SK-N-SH treated with all-trans-retinoic acid at 6 μM for 48 hours (cell line): ENCODE measurements around the gene L1CAM.

ENCODE experiments used
- ARNTL ChIP-seq: fragments of 450-650 bp; formaldehyde crosslinking; IDR thresholded peaks from 2 replicates; pipeline ENCODE4 v1.5.0; 2020; ENCODE audit warnings: low read depth, mild to moderate bottlenecking, moderate library complexity, borderline replicate concordance
- CSRNP3 ChIP-seq: fragments of 250-450 bp; sonication (Bioruptor Pico); IDR thresholded peaks from 2 replicates; pipeline ENCODE4 v1.5.1; 2021; ENCODE audit warnings: mild to moderate bottlenecking, moderate library complexity
- ESRRG ChIP-seq: fragments of 250-450 bp; sonication (Bioruptor Pico); IDR thresholded peaks from 2 replicates; pipeline ENCODE4 v1.6.1; 2021; ENCODE audit warnings: mild to moderate bottlenecking
- OSR1 ChIP-seq: fragments of 250-450 bp; sonication (Bioruptor Pico); IDR thresholded peaks from 2 replicates; pipeline ENCODE4 v1.8.0; 2022; ENCODE audit warnings: moderate library complexity, mild to moderate bottlenecking, inconsistent platforms
- SNAI2 ChIP-seq: fragments of 250-450 bp; sonication (Bioruptor Pico); IDR thresholded peaks from 2 replicates; pipeline ENCODE4 v1.5.0; 2020; ENCODE audit warnings: mild to moderate bottlenecking, moderate library complexity
- TCF4 ChIP-seq: fragments of 250-450 bp; sonication (Bioruptor Pico); IDR thresholded peaks from 2 replicates; pipeline ENCODE4 v1.8.0; 2021; ENCODE audit warnings: mild to moderate bottlenecking, moderate library complexity, borderline replicate concordance
- TOX ChIP-seq: fragments of 250-450 bp; sonication (Bioruptor Pico); IDR thresholded peaks from 2 replicates; pipeline ENCODE4 v1.8.0; 2021; ENCODE audit warnings: mild to moderate bottlenecking, moderate library complexity, borderline replicate concordance
- ZFP30 ChIP-seq: fragments of 450-650 bp; formaldehyde crosslinking; IDR thresholded peaks from 2 replicates; pipeline ENCODE4 v1.5.0; 2022; ENCODE audit warnings: mild to moderate bottlenecking, moderate library complexity
- ZNF565 ChIP-seq: fragments of 450-650 bp; formaldehyde crosslinking; conservative IDR thresholded peaks from 2 replicates; pipeline ENCODE4 v1.5.0; 2020; ENCODE audit warnings: low read depth, mild to moderate bottlenecking, moderate library complexity
- TF ChIP-seq, protein P1 (sequence below): fragments of 250-450 bp; sonication (Bioruptor Pico); IDR thresholded peaks from 2 replicates; pipeline ENCODE4 v1.5.1; 2020; ENCODE audit warnings: low read depth, mild to moderate bottlenecking, moderate library complexity
- TF ChIP-seq, protein P2 (sequence below): fragments of 250-450 bp; sonication (Bioruptor Pico); IDR thresholded peaks from 2 replicates; pipeline ENCODE4 v1.8.0; 2020; ENCODE audit warnings: mild to moderate bottlenecking, moderate library complexity, borderline replicate concordance

DNA sequence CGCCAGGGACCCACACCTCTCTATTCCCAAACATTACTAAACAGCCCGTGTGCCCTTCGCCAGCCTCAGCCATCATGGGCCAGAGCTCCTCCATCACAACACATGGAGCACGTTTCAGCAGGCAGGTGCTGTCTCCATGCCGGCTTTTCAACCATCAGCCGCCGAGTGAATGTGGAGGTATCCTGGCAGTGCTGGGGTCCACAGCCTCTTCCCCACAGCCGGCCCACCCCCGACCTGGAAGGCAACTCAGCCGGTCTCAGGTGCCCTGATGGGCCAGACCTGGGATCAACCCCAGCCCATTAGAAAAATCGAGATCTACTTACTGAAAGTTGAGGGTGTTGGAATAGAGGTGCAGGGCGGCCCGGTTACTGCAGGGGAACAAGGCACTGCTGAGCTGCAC lies 45.8 kb upstream of the L1CAM start:
- TF ChIP-seq SNAI2 (no peak), ESRRG (no peak), ZFP30 (CRISPR knock-in tag) (no peak), ZNF565 (CRISPR knock-in tag) (no peak), ARNTL (CRISPR knock-in tag) (no peak), TOX (CRISPR knock-in tag) (no peak), CSRNP3 (no peak), OSR1 (no peak), TCF4 (no peak)
- TF ChIP-seq, protein P1, sequence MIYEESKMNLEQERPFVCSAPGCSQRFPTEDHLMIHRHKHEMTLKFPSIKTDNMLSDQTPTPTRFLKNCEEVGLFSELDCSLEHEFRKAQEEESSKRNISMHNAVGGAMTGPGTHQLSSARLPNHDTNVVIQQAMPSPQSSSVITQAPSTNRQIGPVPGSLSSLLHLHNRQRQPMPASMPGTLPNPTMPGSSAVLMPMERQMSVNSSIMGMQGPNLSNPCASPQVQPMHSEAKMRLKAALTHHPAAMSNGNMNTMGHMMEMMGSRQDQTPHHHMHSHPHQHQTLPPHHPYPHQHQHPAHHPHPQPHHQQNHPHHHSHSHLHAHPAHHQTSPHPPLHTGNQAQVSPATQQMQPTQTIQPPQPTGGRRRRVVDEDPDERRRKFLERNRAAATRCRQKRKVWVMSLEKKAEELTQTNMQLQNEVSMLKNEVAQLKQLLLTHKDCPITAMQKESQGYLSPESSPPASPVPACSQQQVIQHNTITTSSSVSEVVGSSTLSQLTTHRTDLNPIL, result no peak
- TF ChIP-seq, protein P2, sequence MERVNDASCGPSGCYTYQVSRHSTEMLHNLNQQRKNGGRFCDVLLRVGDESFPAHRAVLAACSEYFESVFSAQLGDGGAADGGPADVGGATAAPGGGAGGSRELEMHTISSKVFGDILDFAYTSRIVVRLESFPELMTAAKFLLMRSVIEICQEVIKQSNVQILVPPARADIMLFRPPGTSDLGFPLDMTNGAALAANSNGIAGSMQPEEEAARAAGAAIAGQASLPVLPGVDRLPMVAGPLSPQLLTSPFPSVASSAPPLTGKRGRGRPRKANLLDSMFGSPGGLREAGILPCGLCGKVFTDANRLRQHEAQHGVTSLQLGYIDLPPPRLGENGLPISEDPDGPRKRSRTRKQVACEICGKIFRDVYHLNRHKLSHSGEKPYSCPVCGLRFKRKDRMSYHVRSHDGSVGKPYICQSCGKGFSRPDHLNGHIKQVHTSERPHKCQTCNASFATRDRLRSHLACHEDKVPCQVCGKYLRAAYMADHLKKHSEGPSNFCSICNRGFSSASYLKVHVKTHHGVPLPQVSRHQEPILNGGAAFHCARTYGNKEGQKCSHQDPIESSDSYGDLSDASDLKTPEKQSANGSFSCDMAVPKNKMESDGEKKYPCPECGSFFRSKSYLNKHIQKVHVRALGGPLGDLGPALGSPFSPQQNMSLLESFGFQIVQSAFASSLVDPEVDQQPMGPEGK (CRISPR knock-in tag), result no peak
